ENCODE results near the gene BLCAP. TPM values are rescaled to one million over a fixed set of nuclear protein-coding genes. Genes with fewer than 3 reads are reported as not detected.

The BLCAP gene
- total RNA-seq, 3 donors from 2014 or later, result 62.9 to 81.8 (median 63.2) TPM

DNA sequence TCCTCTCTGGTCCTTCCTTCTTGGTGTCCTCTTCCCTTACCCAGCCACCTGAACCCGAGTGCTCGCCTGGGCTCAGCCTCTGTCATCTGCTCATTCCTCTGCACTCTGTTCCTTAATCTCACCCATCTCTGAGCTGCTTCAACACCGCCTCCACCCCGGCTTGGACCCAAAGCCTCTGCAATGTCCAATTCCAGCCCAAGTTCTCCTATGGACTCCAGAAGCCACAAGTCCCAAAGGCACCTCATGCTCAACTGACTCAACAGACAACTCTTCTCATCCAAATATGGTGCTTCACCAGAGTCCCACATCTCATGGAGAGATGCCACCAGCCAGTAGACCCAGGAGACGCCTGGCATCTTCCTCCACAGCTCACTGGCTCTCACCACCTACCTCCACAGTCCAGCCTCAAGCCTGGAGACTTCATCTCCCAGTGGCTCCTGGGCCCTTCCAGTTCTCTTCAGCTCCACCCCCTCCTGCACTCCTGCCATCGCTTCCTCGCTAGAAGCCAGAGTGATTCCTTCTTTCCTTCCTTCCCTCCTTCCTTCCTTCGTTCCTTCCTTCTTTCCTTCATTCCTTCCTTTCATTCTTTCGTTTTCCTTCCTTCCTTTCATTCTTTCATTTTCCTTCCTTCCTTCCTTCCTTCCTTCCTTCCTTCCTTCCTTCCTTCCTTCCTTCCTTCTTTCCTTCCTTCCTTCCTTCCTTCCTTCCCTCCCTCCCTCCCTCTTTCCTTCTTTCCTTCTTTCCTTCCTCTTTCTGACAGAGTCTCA is 47.6 kb downstream of the BLCAP start:
- H3K9me3 ChIP-seq, result no peaks in the 10 kb centered on the region
- intact Hi-C loops (cut with DNase I; ENCODE audit: low total_unique reads), result no loop called here
- H3K27me3 ChIP-seq, result no peaks in the 10 kb centered on the region
- no peak for DNase-seq (ENCODE audit: low spot score in 2 of 2)
- H3K4me1 ChIP-seq, result no peaks in the 10 kb centered on the region
- H3K36me3 ChIP-seq, result no peaks in the 10 kb centered on the region
- TF ChIP-seq POLR2A (IDR thresholded peaks at IDR 0.05), result no peak
- TF ChIP-seq, protein P1, sequence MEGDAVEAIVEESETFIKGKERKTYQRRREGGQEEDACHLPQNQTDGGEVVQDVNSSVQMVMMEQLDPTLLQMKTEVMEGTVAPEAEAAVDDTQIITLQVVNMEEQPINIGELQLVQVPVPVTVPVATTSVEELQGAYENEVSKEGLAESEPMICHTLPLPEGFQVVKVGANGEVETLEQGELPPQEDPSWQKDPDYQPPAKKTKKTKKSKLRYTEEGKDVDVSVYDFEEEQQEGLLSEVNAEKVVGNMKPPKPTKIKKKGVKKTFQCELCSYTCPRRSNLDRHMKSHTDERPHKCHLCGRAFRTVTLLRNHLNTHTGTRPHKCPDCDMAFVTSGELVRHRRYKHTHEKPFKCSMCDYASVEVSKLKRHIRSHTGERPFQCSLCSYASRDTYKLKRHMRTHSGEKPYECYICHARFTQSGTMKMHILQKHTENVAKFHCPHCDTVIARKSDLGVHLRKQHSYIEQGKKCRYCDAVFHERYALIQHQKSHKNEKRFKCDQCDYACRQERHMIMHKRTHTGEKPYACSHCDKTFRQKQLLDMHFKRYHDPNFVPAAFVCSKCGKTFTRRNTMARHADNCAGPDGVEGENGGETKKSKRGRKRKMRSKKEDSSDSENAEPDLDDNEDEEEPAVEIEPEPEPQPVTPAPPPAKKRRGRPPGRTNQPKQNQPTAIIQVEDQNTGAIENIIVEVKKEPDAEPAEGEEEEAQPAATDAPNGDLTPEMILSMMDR (IDR thresholded peaks at IDR 0.05), result no peak
- TF ChIP-seq POLR2AphosphoS5 (IDR thresholded peaks at IDR 0.05), result no peak
- no peak overlapping the region for H3K27ac ChIP-seq
- H3K4me3 ChIP-seq, result no peak overlapping the region

DNA sequence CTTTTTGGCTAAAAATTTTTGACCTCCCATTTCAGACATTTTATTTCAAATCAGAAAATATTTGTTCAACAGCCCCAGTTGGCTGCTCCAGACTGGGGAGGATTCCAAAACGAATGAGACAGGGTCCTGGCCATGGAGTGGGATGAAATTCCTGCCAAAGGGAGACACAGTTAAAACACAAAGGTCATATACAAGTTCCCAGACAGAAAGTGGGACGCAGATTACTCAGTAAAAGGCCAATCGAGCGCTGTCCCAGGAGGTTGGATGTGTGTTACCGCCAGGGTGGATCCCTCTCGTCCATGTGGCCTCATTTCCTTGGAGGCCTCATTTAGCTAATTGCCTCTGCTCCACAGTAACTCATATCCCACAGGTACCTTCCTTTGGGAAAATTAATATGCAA is 48.4 kb downstream of the BLCAP start:
- TF ChIP-seq POLR2A (IDR thresholded peaks at IDR 0.05) (no peak), POLR2AphosphoS5 (IDR thresholded peaks at IDR 0.05) (no peak)
- TF ChIP-seq, protein P1 (IDR thresholded peaks at IDR 0.05), result no peak
- Histone ChIP-seq H3K4me3 (no peak overlapping the region), H3K27ac (no peak overlapping the region), H3K4me1 (no peaks in the 10 kb centered on the region), H3K9me3 (no peaks in the 10 kb centered on the region), H3K27me3 (no peaks in the 10 kb centered on the region), H3K36me3 (no peaks in the 10 kb centered on the region)
- DNase-seq (ENCODE audit: low spot score in 2 of 2), result no peak
- intact Hi-C loops (cut with DNase I; ENCODE audit: low total_unique reads), result no loop called here

GRCh38 chr20:37477041-37477440 is 50.6 kb downstream of the BLCAP start:
- intact Hi-C loops (cut with DNase I; ENCODE audit: low total_unique reads), result no loop called here
- Histone ChIP-seq H3K9me3 (no peaks in the 10 kb centered on the region), H3K36me3 (no peaks in the 10 kb centered on the region), H3K27ac (no peak overlapping the region), H3K4me1 (no peaks in the 10 kb centered on the region), H3K27me3 (no peaks in the 10 kb centered on the region), H3K4me3 (no peak overlapping the region)
- TF ChIP-seq POLR2A (IDR thresholded peaks at IDR 0.05), result no peak
- TF ChIP-seq POLR2AphosphoS5 (IDR thresholded peaks at IDR 0.05), result no peak
- TF ChIP-seq, protein P1 (IDR thresholded peaks at IDR 0.05), result no peak
- no peak for DNase-seq (ENCODE audit: low spot score in 2 of 2)

DNA sequence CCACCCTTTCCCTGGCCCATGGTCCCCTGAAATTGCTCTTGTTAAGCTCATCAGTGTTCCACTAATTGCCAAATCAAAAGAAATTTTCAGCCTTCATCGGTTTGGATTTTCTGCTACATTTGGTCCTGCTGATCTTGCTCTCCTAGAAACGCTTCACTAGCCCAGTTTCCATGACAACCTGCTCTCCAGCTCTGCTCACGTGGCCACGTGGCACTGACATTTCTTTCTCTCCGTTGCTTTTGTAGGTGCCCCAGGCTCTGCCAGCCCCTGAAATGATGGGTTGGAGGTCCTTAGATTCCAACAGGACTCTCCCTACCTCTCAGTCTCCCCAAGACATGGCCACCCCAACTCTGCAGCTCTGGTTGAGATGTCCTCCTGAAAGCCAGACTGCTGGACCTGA is 52.4 kb downstream of the BLCAP start:
- TF ChIP-seq POLR2AphosphoS5 (IDR thresholded peaks at IDR 0.05) (no peak), POLR2A (IDR thresholded peaks at IDR 0.05) (no peak)
- TF ChIP-seq, protein P1 (IDR thresholded peaks at IDR 0.05), result no peak
- no peak overlapping the region for H3K27ac ChIP-seq
- no peaks in the 10 kb centered on the region for H3K36me3 ChIP-seq
- H3K27me3 ChIP-seq, result no peaks in the 10 kb centered on the region
- no peak for DNase-seq (ENCODE audit: low spot score in 2 of 2)
- intact Hi-C loops (cut with DNase I; ENCODE audit: low total_unique reads), result no loop called here
- no peaks in the 10 kb centered on the region for H3K9me3 ChIP-seq
- no peak overlapping the region for H3K4me3 ChIP-seq
- H3K4me1 ChIP-seq, result no peaks in the 10 kb centered on the region

GRCh38 chr20:37474386-37474785 is 53.3 kb downstream of the BLCAP start:
- H3K27ac ChIP-seq, result no peak overlapping the region
- H3K4me1 ChIP-seq, result no peaks in the 10 kb centered on the region
- DNase-seq (ENCODE audit: low spot score in 2 of 2), result no peak
- intact Hi-C loops (cut with DNase I; ENCODE audit: low total_unique reads), result no loop called here
- H3K9me3 ChIP-seq, result no peaks in the 10 kb centered on the region
- H3K36me3 ChIP-seq, result no peaks in the 10 kb centered on the region
- TF ChIP-seq, protein P1 (IDR thresholded peaks at IDR 0.05), result no peak
- TF ChIP-seq POLR2A (IDR thresholded peaks at IDR 0.05) (no peak), POLR2AphosphoS5 (IDR thresholded peaks at IDR 0.05) (no peak)
- H3K27me3 ChIP-seq, result no peaks in the 10 kb centered on the region
- H3K4me3 ChIP-seq, result no peak overlapping the region

Measured in breast epithelium (tissue), 4 donors.